ENCODE data around the gene AKAP17A.

DNA sequence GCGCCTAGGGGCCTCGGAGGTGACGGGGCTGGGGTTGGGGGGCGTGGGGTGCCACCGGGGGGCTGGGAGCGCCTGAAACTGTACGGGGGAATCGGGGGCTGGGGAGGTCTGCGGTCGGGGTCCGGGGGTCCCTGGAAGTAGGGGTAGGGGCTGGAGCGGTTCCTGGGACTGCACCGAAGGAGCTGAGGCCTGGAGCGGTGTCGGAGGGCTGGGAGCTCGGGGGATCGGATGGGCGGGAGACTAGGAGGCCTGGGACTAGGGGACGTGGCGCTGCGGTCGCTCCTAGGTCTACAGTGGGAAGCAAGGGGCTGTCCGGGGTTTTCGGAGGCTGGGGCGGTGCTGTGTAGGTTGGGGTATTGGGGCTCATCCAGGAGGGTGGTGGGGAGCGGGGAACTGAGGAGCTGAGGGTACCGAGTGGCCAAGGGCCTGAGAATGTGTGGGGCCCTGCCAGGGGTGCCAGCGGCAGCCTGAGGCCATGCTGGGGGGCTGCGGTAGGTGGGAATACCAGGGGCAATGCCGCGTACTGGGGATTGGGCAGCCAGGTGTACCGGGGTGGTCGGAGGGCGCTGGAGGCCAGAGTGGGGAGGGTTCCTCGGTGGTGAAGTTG is 562 bp downstream of the AKAP17A start:
- TF ChIP-seq, protein P1, sequence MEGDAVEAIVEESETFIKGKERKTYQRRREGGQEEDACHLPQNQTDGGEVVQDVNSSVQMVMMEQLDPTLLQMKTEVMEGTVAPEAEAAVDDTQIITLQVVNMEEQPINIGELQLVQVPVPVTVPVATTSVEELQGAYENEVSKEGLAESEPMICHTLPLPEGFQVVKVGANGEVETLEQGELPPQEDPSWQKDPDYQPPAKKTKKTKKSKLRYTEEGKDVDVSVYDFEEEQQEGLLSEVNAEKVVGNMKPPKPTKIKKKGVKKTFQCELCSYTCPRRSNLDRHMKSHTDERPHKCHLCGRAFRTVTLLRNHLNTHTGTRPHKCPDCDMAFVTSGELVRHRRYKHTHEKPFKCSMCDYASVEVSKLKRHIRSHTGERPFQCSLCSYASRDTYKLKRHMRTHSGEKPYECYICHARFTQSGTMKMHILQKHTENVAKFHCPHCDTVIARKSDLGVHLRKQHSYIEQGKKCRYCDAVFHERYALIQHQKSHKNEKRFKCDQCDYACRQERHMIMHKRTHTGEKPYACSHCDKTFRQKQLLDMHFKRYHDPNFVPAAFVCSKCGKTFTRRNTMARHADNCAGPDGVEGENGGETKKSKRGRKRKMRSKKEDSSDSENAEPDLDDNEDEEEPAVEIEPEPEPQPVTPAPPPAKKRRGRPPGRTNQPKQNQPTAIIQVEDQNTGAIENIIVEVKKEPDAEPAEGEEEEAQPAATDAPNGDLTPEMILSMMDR (IDR thresholded peaks at IDR 0.05) = no peak
- TF ChIP-seq POLR2AphosphoS5 (IDR thresholded peaks at IDR 0.05) (no peak), EP300 (IDR thresholded peaks at IDR 0.05; ENCODE audit: low read depth) (no peak), POLR2A (IDR thresholded peaks at IDR 0.05) (no peak)

Measured in transverse colon (tissue), 4 donors.